Measurements from ENCODE around the gene P2RX7.
"Not testable (repeated sequence)": the region's sequence is repeated elsewhere in the genome, so short reads cannot be mapped to it uniquely, and the experiment has no call there.

Gene P2RX7

GRCh38 chr12:121176826-121177529 is 44.3 kb downstream of the P2RX7 start:
- no peak for DNase-seq

GRCh38 chr12:121181181-121181580 is 48.5 kb downstream of the P2RX7 start:
- no peak for DNase-seq

- DNase-seq = no peak
Observed at GRCh38 chr12:121182222-121182893, 49.7 kb downstream of the P2RX7 start.

- DNase-seq = no peak
Observed at GRCh38 chr12:121184425-121184824, 51.7 kb downstream of the P2RX7 start.

GRCh38 chr12:121184984-121185889 is 52.6 kb downstream of the P2RX7 start:
- DNase-seq = no peak

- no peak for DNase-seq
Observed at GRCh38 chr12:121186826-121187225, 54.1 kb downstream of the P2RX7 start.

GRCh38 chr12:121187501-121187900 is 54.8 kb downstream of the P2RX7 start:
- DNase-seq = no peak

- DNase-seq = no peak
Observed at GRCh38 chr12:121188227-121188626, 55.6 kb downstream of the P2RX7 start.

GRCh38 chr12:121189131-121189530 is 56.5 kb downstream of the P2RX7 start:
- DNase-seq = no peak

GRCh38 chr12:121189619-121190155 is 57.0 kb downstream of the P2RX7 start:
- DNase-seq = no peak

- DNase-seq = no peak
Observed at GRCh38 chr12:121190523-121191031, 57.9 kb downstream of the P2RX7 start.

GRCh38 chr12:121191151-121191550 is 58.5 kb downstream of the P2RX7 start:
- no peak for DNase-seq

- no peak for DNase-seq
Observed at GRCh38 chr12:121196902-121197301, 64.2 kb downstream of the P2RX7 start.

- DNase-seq = no peak
Observed at GRCh38 chr12:121198949-121199348, 66.3 kb downstream of the P2RX7 start.

- DNase-seq = not testable (repeated sequence)
Observed at GRCh38 chr12:121201140-121201539, 68.5 kb downstream of the P2RX7 start.

- peak; percentile 9 for DNase-seq
Observed at GRCh38 chr12:121202407-121203355, 70.0 kb downstream of the P2RX7 start.

- DNase-seq = no peak
Observed at GRCh38 chr12:121203482-121203881, 70.8 kb downstream of the P2RX7 start.

- DNase-seq = no peak
Observed at GRCh38 chr12:121205491-121205890, 72.8 kb downstream of the P2RX7 start.

- DNase-seq = not testable (repeated sequence)
Observed at GRCh38 chr12:121208571-121208970, 75.9 kb downstream of the P2RX7 start.

- no peak for DNase-seq
Observed at GRCh38 chr12:121209221-121209620, 76.5 kb downstream of the P2RX7 start.

GRCh38 chr12:121209624-121210572 is 77.2 kb downstream of the P2RX7 start, which contains the start of gene P2RX4:
TSS of gene P2RX4 (plus strand) at chr12:121210129. CDS start at chr12:121210165, 36 bp downstream.
- DNase-seq = peak; percentile 81
